Neural cell (in vitro differentiated cells): Measurements from ENCODE around the gene ADAMTS2.

ENCODE experiments used
- EP300 ChIP-seq: fragments of 450-650 bp; conservative IDR thresholded peaks from 2 replicates; pipeline ENCODE4 v1.6.1; 2014; ENCODE audit warnings: antibody characterized with exemption, mild to moderate bottlenecking, moderate library complexity; ENCODE audit not compliant: poor library complexity, severe bottlenecking
- EZH2 ChIP-seq: fragments of 200-600, 300-800 bp; shearing (Covaris generic), sonication (generic); IDR thresholded peaks from 2 replicates; pipeline ENCODE4 v1.6.1; 2014; ENCODE audit warnings: antibody characterized with exemption, low read length, borderline replicate concordance, mild to moderate bottlenecking; ENCODE audit not compliant: insufficient read depth, poor library complexity, severe bottlenecking
- MXI1 ChIP-seq: fragments of 450-650 bp; conservative IDR thresholded peaks from 2 replicates; pipeline ENCODE4 v1.6.1; 2014; ENCODE audit warnings: antibody characterized with exemption, mild to moderate bottlenecking; ENCODE audit not compliant: poor library complexity, severe bottlenecking
- POLR2AphosphoS5 ChIP-seq: IDR thresholded peaks from 2 replicates; pipeline ENCODE4 v1.6.1; 2012
- RAD21 ChIP-seq: fragments of 450-650 bp; conservative IDR thresholded peaks from 2 replicates; pipeline ENCODE4 v1.6.1; 2014; ENCODE audit warnings: antibody characterized with exemption, mild to moderate bottlenecking, moderate library complexity
- SMC3 ChIP-seq: fragments of 450-650 bp; conservative IDR thresholded peaks from 2 replicates; pipeline ENCODE4 v1.6.1; 2014; ENCODE audit warnings: antibody characterized with exemption, mild to moderate bottlenecking, moderate library complexity; ENCODE audit not compliant: poor library complexity
- TAF1 ChIP-seq: IDR thresholded peaks from 2 replicates; pipeline ENCODE4 v1.6.1; 2012; ENCODE audit warnings: low read depth
- TF ChIP-seq, protein P1 (sequence below): fragments of 450-650 bp; IDR thresholded peaks from 2 replicates; pipeline ENCODE4 v1.5.1; 2014; ENCODE audit warnings: antibody characterized with exemption, mild to moderate bottlenecking, moderate library complexity; ENCODE audit not compliant: poor library complexity, severe bottlenecking
- TF ChIP-seq, protein P2 (sequence below): IDR thresholded peaks from 2 replicates; pipeline ENCODE4 v1.6.1; 2012; ENCODE audit warnings: borderline replicate concordance

DNA sequence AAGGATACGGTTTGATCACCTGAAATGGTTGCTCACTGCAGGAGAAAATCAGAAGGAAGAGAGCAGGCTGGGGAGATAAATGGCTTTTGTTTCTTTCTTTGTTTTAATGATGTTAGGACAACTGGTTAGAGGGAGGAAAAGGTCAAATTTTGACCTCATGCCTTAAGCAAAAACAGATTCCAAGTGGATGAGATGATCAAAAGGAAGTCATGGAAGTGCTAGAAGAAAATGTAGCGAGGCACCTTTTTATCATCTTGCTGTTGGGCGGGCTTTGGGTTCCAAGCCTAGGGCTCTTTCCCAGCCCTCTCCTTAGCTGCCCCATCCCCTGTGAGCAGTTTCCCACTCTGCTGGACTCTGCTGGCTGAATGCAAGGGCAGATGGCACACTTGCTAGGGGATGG, 127.9 kb downstream of the ADAMTS2 start:
- TF ChIP-seq, protein P1, sequence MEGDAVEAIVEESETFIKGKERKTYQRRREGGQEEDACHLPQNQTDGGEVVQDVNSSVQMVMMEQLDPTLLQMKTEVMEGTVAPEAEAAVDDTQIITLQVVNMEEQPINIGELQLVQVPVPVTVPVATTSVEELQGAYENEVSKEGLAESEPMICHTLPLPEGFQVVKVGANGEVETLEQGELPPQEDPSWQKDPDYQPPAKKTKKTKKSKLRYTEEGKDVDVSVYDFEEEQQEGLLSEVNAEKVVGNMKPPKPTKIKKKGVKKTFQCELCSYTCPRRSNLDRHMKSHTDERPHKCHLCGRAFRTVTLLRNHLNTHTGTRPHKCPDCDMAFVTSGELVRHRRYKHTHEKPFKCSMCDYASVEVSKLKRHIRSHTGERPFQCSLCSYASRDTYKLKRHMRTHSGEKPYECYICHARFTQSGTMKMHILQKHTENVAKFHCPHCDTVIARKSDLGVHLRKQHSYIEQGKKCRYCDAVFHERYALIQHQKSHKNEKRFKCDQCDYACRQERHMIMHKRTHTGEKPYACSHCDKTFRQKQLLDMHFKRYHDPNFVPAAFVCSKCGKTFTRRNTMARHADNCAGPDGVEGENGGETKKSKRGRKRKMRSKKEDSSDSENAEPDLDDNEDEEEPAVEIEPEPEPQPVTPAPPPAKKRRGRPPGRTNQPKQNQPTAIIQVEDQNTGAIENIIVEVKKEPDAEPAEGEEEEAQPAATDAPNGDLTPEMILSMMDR = no peak
- TF ChIP-seq POLR2AphosphoS5 (no peak), MXI1 (no peak), EZH2 (no peak), EP300 (no peak), TAF1 (no peak), SMC3 (no peak), RAD21 (no peak)
- TF ChIP-seq, protein P2, sequence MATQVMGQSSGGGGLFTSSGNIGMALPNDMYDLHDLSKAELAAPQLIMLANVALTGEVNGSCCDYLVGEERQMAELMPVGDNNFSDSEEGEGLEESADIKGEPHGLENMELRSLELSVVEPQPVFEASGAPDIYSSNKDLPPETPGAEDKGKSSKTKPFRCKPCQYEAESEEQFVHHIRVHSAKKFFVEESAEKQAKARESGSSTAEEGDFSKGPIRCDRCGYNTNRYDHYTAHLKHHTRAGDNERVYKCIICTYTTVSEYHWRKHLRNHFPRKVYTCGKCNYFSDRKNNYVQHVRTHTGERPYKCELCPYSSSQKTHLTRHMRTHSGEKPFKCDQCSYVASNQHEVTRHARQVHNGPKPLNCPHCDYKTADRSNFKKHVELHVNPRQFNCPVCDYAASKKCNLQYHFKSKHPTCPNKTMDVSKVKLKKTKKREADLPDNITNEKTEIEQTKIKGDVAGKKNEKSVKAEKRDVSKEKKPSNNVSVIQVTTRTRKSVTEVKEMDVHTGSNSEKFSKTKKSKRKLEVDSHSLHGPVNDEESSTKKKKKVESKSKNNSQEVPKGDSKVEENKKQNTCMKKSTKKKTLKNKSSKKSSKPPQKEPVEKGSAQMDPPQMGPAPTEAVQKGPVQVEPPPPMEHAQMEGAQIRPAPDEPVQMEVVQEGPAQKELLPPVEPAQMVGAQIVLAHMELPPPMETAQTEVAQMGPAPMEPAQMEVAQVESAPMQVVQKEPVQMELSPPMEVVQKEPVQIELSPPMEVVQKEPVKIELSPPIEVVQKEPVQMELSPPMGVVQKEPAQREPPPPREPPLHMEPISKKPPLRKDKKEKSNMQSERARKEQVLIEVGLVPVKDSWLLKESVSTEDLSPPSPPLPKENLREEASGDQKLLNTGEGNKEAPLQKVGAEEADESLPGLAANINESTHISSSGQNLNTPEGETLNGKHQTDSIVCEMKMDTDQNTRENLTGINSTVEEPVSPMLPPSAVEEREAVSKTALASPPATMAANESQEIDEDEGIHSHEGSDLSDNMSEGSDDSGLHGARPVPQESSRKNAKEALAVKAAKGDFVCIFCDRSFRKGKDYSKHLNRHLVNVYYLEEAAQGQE = no peak
